Thoracic aorta (tissue), 2 donors: ENCODE data around the gene EFNA3. TPM values are rescaled to one million over a fixed set of nuclear protein-coding genes. Genes with fewer than 3 reads are reported as not detected.

ENCODE experiments used
- ATAC-seq: fragments of 150-250 bp; one replicate; pipeline ENCODE4 v1.8.0; 2017; ENCODE audit warnings: low read depth; ENCODE audit not compliant: insufficient number of reproducible peaks, low FRiP score
- DNase-seq: peaks from one replicate; pipeline ENCODE4 v3.0.0-alpha.2; 2020; ENCODE audit warnings: low spot score
- H3K27ac ChIP-seq, 2 donors: fragments of 200-600 bp; sonication (generic); 1 replicate in 1 of 2; 2 replicates in 1 of 2; pipeline ENCODE4 v1.5.1; 2016; ENCODE audit warnings: mild to moderate bottlenecking in 2 of 2, moderate library complexity in 2 of 2
- H3K27me3 ChIP-seq: fragments of 200-600 bp; sonication (generic); replicated peaks from 2 replicates; pipeline ENCODE4 v1.6.0; 2016; ENCODE audit warnings: mild to moderate bottlenecking; ENCODE audit not compliant: insufficient read depth
- H3K36me3 ChIP-seq: fragments of 200-600 bp; sonication (generic); one replicate; pipeline ENCODE4 v1.5.1; 2016
- H3K4me1 ChIP-seq, 2 donors: fragments of 200-600 bp; sonication (generic); 1 replicate in 1 of 2; 2 replicates in 1 of 2; pipeline versions ENCODE4 v1.5.1 to v1.6.0; 2016; ENCODE audit warnings: low read depth in 2 of 2, mild to moderate bottlenecking in 1 of 2; ENCODE audit not compliant: control insufficient read depth in 1 of 2
- H3K4me3 ChIP-seq: fragments of 200-600 bp; sonication (generic); 2 replicates; pipeline ENCODE4 v1.5.1; 2016; ENCODE audit warnings: mild to moderate bottlenecking
- H3K9me3 ChIP-seq: fragments of 200-600 bp; sonication (generic); 2 replicates; pipeline ENCODE4 v1.5.1; 2016
- total RNA-seq, 2 donors: library from RNA; depleted of rRNA; stranded (reverse); fragments of >200 nt; gene quantifications; one replicate each; pipeline versions ENCODE4 v1.1.0 to v1.2.3, GENCODE V29; 2016
- TF ChIP-seq, protein P1 (sequence below): fragments of 200-600 bp; sonication (generic); IDR thresholded peaks from one replicate; pipeline ENCODE4 v1.5.1; 2019; ENCODE audit warnings: antibody characterized with exemption

The EFNA3 gene
- total RNA-seq, 2 donors from 2014 or later: 1.5 to 3.2 TPM

DNA sequence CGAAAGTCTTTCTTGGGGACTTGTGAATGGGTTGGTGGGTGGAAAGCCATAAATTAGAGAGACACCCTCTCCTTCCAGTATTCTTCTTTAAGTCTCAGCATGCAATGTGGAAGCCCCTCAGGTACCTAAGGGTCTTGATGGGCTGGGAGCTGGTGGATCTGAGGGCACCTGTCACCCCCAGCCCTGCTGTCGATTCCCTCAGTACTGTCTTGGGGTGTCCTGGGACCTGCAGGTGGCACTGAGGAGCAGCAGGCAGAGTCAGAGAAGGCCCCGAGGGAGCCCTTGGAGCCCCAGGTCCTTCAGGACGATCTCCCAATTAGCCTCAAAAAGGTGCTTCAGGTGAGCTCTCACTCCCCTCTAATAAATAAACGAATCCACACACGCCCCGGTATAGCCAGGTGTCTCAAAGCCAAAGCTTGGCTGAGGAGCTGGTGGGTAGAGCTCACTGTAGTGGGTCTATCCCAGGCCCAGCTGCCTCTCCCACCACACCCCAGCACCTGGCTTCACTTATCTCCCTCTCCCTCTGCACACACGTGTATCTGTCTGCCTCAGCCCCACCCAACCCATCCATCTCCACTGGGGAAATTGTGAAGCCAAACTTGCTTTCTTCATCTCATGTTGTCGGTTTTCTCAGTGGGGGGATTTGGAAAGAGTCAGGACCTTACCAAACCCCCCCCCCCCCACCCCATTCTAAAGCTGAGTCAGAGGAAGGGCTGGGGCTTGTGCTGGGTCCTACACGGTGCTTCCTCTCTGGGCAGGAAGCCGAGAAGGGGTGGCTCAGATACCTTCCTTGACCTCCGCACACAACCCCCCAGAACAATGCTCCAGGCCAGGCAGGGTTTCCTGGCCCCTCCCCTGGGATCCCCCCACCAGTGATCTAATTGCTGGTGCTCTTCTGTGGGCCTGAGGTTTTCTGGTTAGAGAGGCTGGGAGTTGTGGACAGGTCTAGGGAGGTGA lies 25.9 kb upstream of the EFNA3 start:
- Histone ChIP-seq H3K36me3 (peaks cover 4% of the 10 kb centered on the region), H3K9me3 (no peaks in the 10 kb centered on the region), H3K27ac (peak overlapping the region in 1 of 2 donors; percentile 85), H3K4me3 (peak overlapping the region; percentile 92), H3K27me3 (no peaks in the 10 kb centered on the region), H3K4me1 (peaks cover 9 to 27% of the 10 kb centered on the region in 2 donors)
- no peak for DNase-seq
- TF ChIP-seq, protein P1, sequence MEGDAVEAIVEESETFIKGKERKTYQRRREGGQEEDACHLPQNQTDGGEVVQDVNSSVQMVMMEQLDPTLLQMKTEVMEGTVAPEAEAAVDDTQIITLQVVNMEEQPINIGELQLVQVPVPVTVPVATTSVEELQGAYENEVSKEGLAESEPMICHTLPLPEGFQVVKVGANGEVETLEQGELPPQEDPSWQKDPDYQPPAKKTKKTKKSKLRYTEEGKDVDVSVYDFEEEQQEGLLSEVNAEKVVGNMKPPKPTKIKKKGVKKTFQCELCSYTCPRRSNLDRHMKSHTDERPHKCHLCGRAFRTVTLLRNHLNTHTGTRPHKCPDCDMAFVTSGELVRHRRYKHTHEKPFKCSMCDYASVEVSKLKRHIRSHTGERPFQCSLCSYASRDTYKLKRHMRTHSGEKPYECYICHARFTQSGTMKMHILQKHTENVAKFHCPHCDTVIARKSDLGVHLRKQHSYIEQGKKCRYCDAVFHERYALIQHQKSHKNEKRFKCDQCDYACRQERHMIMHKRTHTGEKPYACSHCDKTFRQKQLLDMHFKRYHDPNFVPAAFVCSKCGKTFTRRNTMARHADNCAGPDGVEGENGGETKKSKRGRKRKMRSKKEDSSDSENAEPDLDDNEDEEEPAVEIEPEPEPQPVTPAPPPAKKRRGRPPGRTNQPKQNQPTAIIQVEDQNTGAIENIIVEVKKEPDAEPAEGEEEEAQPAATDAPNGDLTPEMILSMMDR: no peak
- ATAC-seq: no peak

DNA sequence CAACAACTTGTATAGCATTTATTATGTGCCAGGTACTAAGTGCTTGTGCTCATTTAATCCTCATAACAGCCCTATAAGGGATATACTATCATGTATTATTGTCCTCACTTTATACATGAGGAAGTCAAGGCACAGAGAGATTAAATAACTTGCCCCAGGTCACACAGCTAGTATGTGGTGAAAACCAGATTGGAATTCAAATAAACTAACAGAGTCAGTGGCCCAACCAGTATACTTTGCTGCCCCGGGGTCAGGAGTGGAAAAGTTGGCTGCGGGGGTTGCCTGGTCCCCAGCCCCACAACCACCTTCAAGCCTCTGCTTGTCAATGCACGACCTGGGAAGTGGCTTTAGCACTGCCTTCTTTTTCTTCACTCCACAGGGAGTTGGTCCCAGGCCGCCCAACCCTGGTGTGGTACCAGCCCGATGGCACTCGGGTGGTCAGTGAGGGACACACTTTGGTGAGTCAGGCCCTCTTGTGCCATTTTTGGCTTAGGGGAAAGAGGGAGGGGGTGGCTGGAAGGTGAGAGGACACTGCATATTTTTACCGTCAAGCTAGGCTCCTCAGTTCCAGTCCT lies 25.0 kb upstream of the EFNA3 start:
- DNase-seq: no peak
- no peaks in the 10 kb centered on the region for H3K9me3 ChIP-seq
- TF ChIP-seq, protein P1: no peak
- no peak for ATAC-seq
- no peak overlapping the region for H3K27ac ChIP-seq
- H3K36me3 ChIP-seq: peaks cover 11% of the 10 kb centered on the region
- no peak overlapping the region for H3K4me3 ChIP-seq
- peaks cover 9 to 27% of the 10 kb centered on the region in 2 donors for H3K4me1 ChIP-seq
- H3K27me3 ChIP-seq: no peaks in the 10 kb centered on the region

DNA sequence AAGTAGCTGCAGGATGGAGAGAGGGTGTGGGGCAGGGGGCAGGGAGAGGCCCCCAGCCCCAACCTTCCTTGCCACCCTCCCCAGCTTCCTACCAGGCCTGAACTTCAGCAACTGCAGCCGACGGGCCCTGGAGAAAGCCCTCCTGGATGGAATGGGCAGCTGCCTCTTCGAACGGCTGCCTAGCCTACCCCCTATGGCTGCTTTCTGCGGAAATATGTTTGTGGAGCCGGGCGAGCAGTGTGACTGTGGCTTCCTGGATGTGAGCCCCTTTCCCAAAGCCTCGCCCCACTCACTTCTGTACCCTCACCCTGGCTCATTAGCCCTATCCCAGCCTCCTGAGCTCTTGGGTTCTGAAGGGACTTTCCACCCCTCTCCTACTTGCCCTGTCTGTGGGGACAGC lies 21.5 kb upstream of the EFNA3 start:
- Histone ChIP-seq H3K4me1 (peaks cover 9 to 16% of the 10 kb centered on the region in 2 donors), H3K4me3 (no peak overlapping the region), H3K27ac (no peak overlapping the region), H3K36me3 (peaks cover 15% of the 10 kb centered on the region), H3K27me3 (no peaks in the 10 kb centered on the region), H3K9me3 (no peaks in the 10 kb centered on the region)
- no peak for DNase-seq
- TF ChIP-seq, protein P1: no peak
- no peak for ATAC-seq

- TF ChIP-seq, protein P1: no peak
- Histone ChIP-seq H3K27me3 (no peaks in the 10 kb centered on the region), H3K9me3 (no peaks in the 10 kb centered on the region), H3K4me3 (no peak overlapping the region), H3K27ac (no peak overlapping the region), H3K4me1 (peaks cover 12 to 16% of the 10 kb centered on the region in 2 donors), H3K36me3 (peaks cover 15% of the 10 kb centered on the region)
- no peak for ATAC-seq
- no peak for DNase-seq
These were observed 20.8 kb upstream of the EFNA3 start for GRCh38 chr1:155057788-155058211.

- no peak overlapping the region for H3K27ac ChIP-seq
- H3K9me3 ChIP-seq: no peaks in the 10 kb centered on the region
- H3K36me3 ChIP-seq: peaks cover 11% of the 10 kb centered on the region
- DNase-seq: no peak
- no peaks in the 10 kb centered on the region for H3K27me3 ChIP-seq
- ATAC-seq: no peak
- H3K4me3 ChIP-seq: no peak overlapping the region
- peaks cover 18 to 35% of the 10 kb centered on the region in 2 donors for H3K4me1 ChIP-seq
- TF ChIP-seq, protein P1: no peak
These were observed 17.9 kb upstream of the EFNA3 start for GRCh38 chr1:155060736-155061135.
